ENCODE measurements around the gene FNDC4.
"Not testable (repeated sequence)": the region's sequence is repeated elsewhere in the genome, so short reads cannot be mapped to it uniquely, and the experiment has no call there.

Gene FNDC4, protein sequence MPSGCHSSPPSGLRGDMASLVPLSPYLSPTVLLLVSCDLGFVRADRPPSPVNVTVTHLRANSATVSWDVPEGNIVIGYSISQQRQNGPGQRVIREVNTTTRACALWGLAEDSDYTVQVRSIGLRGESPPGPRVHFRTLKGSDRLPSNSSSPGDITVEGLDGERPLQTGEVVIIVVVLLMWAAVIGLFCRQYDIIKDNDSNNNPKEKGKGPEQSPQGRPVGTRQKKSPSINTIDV

DNA sequence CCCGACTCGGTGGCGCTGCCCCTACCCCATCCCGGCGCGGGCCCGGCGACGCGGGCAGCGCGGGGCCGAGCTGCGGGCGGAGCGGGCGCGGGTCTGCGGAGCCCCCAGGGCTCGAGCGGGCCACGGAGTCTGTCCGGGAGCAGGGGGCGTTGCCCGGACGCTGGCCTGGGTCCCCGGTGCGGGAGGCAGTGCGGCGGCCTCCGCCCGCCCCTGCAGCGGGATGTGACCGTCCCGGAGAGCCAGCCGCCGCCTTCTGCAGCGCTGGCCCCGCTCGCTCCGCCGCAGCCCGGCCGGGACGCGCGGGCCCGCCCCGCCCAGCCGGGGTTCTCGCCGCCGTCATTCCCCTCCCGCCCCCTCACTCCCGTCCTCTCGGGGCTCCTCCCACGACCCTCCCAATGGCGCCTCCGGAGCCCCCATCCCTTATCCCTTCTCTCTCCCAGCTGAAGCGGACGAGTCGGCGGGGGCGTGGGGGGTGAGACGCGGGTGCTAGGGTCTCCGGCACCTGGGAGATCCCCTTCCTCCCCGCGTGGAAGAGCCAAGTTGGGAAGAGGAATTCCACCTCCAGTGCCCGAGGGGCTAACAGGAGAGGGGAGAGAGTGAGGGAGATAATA, at the start of gene FNDC4:
TSS of gene FNDC4 (minus strand) at position 257 of the 611 bp plus-strand sequence. CDS start 521 bp downstream, outside the sequence.
- peak within 1 kb of the TSS; percentile 77 for H3K27ac ChIP-seq
- DNase-seq (ENCODE audit: low read depth, low spot score) = no peak

DNA sequence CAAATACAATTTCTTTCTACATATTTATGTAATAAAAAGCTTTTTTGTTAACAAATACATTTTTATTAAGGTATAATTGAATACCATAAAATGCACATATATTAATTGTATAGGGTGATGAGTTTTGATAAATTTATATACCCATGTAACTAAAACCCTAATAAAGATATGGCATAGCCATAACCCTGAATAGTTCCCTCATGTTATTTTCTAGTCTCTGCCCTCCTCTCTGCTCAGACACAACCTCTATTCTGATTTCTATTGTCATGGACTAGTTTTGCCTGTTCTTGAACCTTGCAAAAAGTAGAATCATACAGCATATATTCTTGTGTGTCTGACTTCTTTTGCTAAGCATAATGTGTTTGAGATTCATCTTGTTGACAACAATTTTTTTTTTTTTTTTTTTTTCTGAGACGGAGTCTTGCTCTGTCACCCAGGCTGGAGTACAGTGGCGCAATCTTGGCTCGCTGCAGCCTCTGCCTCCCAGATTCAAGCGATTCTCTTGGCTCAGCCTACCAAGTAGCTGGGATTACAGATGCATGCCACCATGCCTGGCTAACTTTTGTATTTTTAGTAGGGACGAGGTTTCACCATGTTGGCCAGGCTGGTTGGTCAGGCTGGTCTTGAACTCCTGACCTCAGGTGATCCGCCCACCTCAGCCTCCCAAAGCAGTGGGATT, 49.3 kb upstream of the FNDC4 start:
- no peak for DNase-seq (ENCODE audit: low read depth, low spot score)
- no peak overlapping the region for H3K27ac ChIP-seq

DNA sequence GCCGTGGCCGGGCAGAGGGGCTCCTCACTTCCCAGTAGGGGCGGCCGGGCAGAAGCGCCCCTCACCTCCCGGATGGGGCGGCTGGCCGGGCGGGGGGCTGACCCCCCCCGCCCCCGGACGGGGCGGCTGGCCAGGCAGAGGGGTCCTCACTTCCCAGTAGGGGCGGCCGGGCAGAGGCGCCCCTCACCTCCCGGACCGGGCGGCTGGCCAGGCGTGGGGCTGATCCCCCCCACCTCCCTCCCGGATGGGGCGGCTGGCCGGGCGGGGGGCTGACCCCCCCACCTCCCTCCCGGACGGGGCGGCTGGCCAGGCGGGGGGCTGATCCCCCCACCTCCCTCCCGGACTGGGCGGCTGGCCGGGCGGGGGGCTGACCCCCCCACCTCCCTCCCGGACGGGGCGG, 44.6 kb upstream of the FNDC4 start:
- DNase-seq (ENCODE audit: low read depth, low spot score); H3K27ac ChIP-seq: not testable (repeated sequence)

DNA sequence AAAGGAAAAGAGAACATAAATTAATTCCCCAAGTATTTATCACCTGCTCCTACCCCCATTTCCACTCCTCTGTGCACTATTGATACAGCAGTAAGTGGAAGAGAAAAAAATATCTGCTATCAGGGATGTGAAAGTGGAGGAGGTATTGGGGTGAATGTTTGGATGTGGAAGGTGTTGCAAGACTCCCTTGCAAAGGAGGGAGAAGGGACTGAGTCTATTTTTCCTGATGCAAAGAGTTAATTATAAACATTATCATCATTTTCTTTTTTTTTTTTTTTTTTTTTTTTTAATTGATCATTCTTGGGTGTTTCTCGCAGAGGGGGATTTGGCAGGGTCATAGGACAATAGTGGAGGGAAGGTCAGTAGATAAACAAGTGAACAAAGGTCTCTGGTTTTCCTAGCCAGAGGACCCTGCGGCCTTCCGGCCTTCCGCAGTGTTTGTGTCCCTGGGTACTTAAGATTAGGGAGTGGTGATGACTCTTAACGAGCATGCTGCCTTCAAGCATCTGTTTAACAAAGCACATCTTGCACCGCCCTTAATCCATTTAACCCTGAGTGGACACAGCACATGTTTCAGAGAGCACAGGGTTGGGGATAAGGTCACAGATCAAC, 43.9 kb upstream of the FNDC4 start:
- not testable (repeated sequence) for DNase-seq (ENCODE audit: low read depth, low spot score); H3K27ac ChIP-seq

GRCh38 chr2:27537287-27537686, 42.3 kb upstream of the FNDC4 start:
- H3K27ac ChIP-seq = no peak overlapping the region
- no peak for DNase-seq (ENCODE audit: low read depth, low spot score)

GRCh38 chr2:27531983-27532382, 37.0 kb upstream of the FNDC4 start:
- no peak for DNase-seq (ENCODE audit: low read depth, low spot score)
- no peak overlapping the region for H3K27ac ChIP-seq

DNA sequence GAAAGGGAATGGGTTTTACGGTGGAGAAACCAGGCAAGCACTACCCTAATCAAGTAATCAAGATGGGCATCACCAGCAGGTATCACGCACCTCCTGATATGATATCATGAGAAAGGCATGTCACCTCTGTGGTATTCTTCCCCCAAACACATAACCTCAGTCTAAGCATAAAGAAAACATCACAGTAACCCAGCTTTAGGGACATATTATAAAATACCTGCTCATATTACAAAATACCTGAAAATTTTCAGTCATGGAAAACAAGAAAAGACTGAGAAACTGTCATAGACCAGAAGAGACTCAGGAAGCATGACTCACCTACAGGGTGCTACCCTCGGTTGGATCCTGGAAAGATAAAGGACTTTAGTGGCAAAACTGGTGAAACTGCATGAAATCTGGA, 32.2 kb upstream of the FNDC4 start:
- DNase-seq (ENCODE audit: low read depth, low spot score) = no peak
- peak overlapping the region; percentile 20 for H3K27ac ChIP-seq

- no peak overlapping the region for H3K27ac ChIP-seq
- no peak for DNase-seq (ENCODE audit: low read depth, low spot score)
Measured at GRCh38 chr2:27522400-27522945, 27.5 kb upstream of the FNDC4 start.

- no peak for DNase-seq (ENCODE audit: low read depth, low spot score)
- H3K27ac ChIP-seq = no peak overlapping the region
Measured at GRCh38 chr2:27520316-27520715, 25.3 kb upstream of the FNDC4 start.

- no peak overlapping the region for H3K27ac ChIP-seq
- DNase-seq (ENCODE audit: low read depth, low spot score) = no peak
Measured at GRCh38 chr2:27518782-27519113, 23.7 kb upstream of the FNDC4 start.

DNA sequence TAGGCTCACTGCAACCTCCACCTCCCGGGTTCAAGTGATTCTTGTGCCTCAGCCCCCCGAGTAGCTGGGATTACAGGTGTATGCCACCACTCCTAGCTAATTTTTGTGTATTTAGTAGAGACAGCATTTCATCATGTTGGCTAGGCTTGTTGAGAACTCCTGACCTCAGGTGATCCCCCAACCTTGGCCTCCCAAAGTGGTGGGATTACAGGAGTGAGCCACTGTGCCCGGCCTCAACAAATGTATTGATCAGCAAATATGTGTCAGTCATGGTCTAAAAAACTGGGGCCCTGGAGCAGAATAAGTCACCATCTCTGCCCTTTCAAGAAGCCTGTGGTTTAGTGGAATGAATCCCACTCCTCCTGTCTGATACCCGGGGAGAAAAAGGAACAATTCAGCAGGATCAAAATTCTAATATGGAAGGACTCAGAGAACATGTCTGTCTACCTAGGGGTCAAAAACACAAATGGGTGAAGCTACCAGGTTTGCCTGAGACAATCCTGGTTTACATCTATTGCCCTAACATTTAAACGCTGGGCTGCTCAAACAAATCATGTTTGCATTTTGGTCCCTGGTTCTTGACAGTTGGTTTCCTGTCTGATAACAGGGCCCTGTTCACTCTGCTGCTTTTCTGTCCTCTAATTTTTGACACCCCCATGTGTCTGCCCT, 23.2 kb upstream of the FNDC4 start:
- no peak for DNase-seq (ENCODE audit: low read depth, low spot score)
- no peak overlapping the region for H3K27ac ChIP-seq

GRCh38 chr2:27509326-27509725, 14.3 kb upstream of the FNDC4 start:
- DNase-seq (ENCODE audit: low read depth, low spot score) = no peak
- H3K27ac ChIP-seq = no peak overlapping the region

DNA sequence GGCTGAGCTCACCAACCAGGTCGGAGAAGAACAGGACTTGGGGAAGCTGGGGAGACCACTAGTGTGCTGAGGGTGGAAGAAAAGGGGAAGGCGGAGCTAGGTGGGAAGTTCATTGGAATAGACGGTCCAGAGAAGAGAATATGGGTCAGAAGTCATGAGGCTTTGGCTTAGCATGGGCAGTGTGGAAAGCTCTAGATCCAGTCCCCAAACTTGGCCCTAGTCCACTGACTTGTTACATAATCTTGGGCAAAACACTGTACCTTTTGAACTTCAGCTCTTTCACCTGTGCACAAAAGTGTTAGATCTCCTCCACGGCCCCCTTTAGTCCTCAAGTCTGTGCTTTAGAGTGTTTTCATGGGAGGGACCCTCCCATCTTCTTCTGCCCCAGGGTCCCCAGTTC, 12.3 kb upstream of the FNDC4 start:
- no peak for DNase-seq (ENCODE audit: low read depth, low spot score)
- no peak overlapping the region for H3K27ac ChIP-seq

DNA sequence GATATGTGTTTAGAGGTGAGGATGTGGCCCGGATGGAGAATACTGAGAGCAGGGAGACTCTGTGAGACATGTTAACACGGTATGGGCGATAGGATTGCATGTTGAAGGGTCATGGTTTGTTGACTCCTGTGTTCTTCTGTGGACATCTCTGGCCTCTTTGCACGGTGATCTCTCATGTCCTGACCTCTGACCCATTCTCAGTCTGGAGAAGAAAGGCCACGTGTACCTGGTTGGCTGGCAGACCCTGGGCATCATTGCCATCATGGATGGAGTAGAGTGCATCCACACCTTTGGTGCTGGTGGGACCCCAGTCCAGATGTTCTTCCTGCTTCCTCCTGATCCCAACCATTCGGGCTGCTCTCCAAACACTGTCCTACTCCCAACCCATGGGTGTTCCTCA, 11.6 kb upstream of the FNDC4 start:
- no peak for DNase-seq (ENCODE audit: low read depth, low spot score)
- H3K27ac ChIP-seq = no peak overlapping the region

DNA sequence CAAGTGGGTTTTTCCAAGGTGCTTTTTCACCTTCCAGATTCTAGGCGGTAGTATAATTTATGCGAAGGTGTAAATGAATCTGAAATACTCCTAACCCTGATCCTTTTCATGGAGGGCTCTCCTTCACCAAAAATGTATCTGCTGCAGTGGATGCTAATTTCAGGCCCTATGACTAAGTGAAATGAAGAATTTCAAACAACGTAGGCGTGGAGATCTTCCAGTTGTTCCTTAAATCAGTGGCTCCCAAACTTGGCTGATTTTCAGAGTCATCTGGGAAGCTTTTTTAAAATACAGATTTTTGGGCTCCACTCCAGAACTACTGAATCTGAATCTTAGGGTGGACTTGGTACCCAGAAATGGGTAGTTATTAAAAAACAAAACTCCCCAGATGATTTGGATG, 7.1 kb upstream of the FNDC4 start:
- no peak for DNase-seq (ENCODE audit: low read depth, low spot score)
- H3K27ac ChIP-seq = no peak overlapping the region

GRCh38 chr2:27501042-27501441, 6.0 kb upstream of the FNDC4 start:
- no peak overlapping the region for H3K27ac ChIP-seq
- DNase-seq (ENCODE audit: low read depth, low spot score) = peak; percentile 22

DNA sequence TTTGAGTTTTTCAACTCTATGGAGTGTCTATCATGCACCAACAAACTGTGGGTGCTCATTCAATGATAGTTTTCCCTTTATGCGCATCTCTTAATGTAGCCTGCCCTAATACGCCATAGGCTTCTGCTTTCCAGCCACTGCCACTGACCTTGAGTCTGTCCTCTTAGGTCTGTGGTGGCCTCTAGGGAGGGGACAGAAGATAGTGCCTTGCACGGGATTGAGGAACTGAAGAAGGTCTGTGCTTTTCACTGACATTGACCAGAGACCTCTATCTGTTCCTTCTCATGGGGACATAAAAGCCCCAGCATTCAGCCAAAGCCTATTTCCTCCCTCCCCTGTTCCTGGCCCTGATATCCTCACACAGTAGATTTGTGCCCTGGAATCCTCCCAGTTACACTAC, 4.0 kb upstream of the FNDC4 start:
- no peak for DNase-seq (ENCODE audit: low read depth, low spot score)
- no peak overlapping the region for H3K27ac ChIP-seq

DNA sequence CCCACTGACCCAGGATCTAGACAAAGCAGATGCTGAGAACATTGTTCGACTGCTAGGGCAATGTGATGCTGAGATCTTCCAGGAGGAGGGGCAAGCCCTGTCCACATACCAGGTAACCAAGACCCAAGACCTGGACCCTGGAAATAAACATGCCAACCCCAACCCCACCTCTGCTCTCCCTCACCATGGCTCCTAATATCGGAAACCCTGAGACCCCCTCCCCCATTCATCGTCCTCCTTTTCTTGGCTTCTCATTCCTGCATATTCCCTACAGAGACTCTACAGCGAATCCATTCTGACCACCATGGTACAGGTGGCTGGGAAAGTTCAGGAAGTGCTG, 2.3 kb upstream of the FNDC4 start:
- no peak for DNase-seq (ENCODE audit: low read depth, low spot score)
- H3K27ac ChIP-seq = peak overlapping the region; percentile 77

- peak within 1 kb of the TSS; percentile 77 for H3K27ac ChIP-seq
- peak; percentile 16 for DNase-seq (ENCODE audit: low read depth, low spot score)
Measured at GRCh38 chr2:27496357-27497287, 1.6 kb upstream of the FNDC4 start, which contains the start of gene GCKR. TSS of gene GCKR (plus strand) at chr2:27496839. CDS start at chr2:27496905, 66 bp downstream.

All from epithelial cell of prostate (primary cell).